GM21576 (cell line): ENCODE measurements around the gene PIGP.
"Not testable (repeated sequence)": the region's sequence is repeated elsewhere in the genome, so short reads cannot be mapped to it uniquely, and the experiment has no call there.

ENCODE experiments used
- ATAC-seq: cut with Tn5 transposase; IDR thresholded peaks from one replicate; pipeline ENCODE4 v1.9.1; 2021; ENCODE audit warnings: mild to moderate bottlenecking, moderate library complexity; ENCODE audit not compliant: unreplicated experiment

PIGP gene

DNA sequence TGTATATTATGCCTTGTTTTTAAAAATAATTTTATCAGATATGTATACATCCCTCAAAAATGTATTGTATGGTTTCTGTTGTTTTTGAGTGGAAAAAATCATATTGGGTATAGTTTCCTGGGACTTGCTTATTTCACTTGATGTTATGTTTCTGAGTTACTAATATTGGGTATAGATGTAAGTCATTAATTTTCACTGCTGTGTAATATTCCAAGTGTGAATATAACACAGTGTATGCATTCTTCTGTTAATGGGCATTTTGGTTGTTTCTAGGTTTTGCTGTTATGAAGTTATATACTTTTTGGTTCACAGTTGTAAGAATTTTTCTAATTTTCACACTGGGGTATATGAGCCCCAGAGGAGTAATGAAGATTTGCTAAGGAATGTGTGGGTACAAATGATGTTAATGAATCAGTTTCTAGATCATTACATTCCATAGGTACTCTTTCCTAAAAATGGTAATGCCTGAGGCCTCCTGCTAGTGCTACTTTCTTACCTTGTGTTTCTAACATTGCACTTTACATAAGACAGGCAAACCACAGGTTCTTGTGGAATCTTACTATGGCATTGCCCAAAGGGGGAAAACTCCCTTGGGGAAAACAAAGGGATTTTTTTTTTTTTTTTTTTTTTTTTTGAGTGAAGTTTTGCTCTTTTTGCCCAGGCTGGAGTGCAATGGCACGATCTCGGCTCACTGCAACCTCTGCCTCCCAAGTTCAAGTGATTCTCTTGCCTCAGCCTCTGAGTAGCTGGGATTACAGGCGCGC lies 3.4 kb upstream of the PIGP start:
- ATAC-seq = no peak

- ATAC-seq = no peak
These were observed 2.4 kb upstream of the PIGP start for GRCh38 chr21:37075214-37075770.

GRCh38 chr21:37074546-37074945 lies 1.7 kb upstream of the PIGP start:
- no peak for ATAC-seq

DNA sequence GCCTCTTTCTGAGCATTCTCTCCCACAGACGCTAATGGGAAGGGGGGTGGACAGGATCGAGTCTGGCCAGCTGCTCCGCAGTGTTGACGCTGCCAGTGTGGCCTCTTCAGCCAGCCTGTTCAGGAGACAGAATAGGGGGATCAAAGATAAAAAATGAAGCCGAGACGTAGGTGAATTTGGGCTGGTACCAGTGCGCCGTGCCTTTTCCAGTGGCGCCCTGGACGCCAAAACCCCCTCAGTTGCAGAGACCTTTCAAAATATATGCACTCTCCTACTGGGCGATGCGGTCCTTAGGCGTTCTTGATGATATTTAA lies 1.3 kb upstream of the PIGP start:
- peak; percentile 2 for ATAC-seq

DNA sequence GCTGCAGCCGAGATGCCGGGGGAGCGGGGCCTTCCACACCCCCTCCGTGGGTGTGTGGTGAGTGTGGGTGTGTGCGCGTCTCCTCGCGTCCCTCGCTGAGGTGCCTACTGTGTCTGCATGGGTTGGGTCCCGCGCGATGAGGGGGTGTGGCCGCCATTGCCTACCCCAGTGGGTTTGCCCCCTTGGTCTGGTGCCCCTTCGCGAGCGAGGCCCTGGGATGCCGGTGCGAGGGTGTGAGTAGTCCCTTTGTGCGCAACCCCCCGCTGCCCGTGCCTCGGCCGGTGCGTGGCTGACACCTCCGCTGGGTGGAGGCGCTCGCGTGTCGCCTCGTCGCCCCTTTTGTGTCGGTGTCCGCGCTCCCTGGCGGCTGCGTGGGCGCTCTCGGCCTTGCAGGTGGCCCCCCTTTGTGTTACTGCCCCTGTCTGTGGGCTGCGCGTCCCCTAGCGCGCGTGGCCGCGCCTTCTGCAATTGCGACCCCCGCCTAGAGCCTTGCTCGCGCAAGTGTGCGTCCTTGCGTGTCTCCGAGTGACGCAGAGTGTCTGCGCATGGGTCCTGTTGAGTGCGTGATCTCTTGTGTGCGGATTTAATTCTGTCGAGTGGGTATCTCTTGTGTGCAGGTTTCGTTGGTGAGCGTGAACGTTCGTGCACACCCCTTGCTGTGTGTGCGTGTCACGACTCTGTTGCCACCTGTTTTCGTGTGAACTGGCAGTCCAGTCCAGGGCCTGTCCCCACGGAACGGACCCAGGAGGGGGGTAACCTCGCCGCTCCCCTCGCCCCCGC lies 736 bp upstream of the PIGP start:
- peak; percentile 25 for ATAC-seq

GRCh38 chr21:37072274-37072987 lies 440 bp downstream of the PIGP start:
- peak; percentile 38 for ATAC-seq

DNA sequence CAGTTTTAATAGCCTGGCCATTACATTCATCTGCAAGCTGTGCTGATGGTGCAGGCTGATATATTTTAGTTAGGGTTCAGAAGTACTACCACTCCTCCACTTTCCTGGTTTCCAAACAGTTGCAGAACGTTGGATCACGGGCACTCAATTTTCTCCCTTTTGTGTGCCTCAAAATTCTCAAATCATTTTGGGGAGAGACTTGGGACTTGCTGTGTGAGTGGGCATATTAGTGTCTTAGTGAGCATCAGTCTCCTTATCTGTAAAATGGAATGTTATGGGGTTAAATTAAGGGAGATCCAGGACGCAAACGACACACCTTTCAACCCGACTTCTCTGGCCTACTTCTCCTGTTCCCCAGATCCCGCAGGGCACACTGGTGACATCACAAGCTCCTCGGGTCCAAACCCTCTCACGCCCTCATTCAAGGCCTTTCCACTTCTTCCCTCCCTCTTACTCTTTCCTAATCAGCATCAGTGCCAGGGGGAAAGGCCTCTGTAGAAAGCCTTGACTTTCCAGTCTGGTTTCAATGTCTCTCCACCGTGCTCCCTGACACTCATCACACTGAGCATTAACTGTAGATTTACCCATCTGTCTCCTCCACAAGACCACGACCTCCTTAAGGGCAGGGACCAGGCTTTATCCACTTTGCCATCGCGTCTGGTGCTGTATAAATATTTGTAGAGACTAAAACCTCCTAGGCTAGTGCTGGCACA lies 1.2 kb downstream of the PIGP start:
- ATAC-seq = no peak

DNA sequence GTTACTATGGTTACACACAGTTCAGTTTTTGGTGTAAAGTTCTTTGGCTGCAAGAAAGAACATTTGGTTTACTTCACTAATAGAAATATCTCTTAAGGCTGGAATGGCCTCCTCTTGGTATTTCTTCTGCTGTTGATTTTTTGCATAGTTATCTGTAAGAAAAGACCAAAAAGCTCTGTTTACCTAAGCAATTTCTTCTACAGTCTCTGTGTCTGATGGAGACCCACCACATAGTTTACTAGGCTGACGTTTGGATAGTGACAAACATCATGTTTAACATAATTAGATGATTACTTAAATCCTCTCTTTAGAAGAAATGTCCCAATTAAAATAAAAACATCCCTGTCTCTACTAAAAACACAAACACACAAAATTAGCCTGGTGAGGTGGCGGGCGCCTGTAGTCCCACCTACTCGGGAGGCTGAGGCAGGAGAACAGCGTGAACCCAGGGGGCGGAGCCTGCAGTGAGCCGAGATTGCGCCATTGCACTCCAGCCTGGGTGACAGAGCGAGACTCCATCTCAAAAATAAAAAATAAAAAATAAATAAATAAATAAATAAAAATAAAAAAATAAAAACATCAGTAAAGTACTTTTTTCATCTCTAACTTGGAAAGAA lies 7.2 kb downstream of the PIGP start:
- ATAC-seq = no peak

DNA sequence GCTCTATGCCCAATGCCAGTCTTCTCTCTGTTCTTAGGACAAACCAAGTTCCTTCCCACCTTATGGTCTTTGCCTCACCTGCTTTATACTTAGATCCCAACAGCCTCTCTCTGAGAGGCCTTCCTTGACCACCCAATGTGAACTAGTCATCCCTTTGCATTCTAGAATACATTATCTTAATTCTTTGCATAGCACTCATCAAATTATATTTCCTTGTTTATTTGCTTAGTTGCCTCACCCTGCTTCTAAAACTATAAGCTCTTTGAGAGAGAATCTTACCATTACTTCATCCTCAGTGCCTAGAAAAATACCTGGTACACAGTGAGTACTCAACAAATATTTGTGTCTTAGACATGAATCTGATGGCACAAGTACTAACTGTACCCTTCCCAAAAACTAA lies 8.0 kb downstream of the PIGP start:
- ATAC-seq = no peak

- ATAC-seq = no peak
These were observed 9.4 kb downstream of the PIGP start for GRCh38 chr21:37063433-37063832.

DNA sequence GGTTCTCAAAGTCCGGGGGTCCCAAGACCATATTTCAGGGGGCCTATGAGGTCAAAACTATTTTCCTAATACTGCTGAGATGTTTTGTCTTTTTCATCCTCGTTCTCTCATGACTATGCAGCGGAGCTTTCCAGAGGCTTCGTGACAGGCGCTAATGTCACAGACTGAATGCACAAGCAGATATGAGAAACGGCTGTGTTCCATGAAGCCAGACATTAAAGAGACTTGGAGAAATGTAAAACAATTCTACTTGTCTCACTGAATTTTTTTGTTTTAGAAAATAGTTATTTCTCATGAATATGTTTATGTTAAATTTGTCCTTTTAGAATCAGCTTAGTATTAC lies 10.3 kb downstream of the PIGP start:
- ATAC-seq = no peak

- ATAC-seq = no peak
These were observed 10.8 kb downstream of the PIGP start for GRCh38 chr21:37061926-37062592.

DNA sequence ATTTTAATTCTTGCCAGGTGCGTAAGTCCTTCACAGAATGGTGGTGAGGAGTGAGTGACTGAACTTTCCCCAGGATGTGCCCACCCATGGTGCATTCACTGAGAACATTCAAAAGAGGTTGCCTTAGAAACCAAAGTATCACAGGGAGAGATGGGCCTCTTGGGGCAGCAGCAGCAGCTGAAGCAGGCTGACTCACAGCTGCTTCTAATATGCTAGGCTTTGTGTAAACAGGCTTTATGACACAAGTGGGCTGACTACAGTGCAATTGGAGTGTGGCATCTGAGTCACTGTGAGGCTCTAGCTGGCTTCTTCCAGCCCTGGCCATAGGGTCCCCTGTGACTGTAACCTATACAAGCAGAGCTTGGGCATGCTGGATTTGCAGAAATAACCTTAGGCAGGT lies 12.6 kb downstream of the PIGP start:
- ATAC-seq = no peak

DNA sequence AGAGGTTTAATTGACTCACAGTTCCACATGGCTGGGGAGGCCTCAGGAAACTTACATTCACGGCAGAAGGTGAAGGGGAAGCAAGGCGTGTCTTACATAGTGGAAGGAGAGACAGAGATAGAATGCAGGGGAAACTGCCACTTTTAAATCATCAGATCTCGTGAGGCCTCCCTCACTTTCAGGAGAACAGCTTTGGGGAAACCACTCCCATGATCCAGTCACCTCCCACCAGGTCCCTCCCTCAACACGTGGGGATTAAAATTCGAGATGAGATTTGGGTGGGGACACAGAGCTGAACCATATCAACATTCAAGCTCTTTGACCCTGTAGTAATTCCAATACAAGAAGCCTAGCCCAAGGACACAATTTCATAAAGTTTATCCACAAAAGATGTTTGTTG lies 13.7 kb downstream of the PIGP start:
- ATAC-seq = no peak

DNA sequence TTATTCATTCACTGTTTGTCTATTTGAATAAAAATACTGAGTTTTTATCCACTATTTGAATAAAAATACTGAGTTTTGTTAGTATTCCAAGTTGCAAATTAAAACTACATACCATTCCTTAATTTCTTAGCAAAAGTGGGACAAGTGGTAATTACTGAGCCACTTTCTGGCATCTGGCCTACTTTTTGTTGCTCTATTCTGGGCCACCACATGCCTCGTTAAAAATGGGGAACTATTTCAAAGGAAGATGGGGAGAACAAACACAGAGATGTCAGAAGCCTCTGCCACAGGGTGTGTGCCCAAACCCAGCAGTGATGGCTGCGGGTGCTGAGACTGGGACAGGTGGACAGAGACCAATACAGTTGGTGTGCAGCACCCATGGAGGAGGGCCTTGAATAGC lies 14.6 kb downstream of the PIGP start:
- ATAC-seq = no peak

DNA sequence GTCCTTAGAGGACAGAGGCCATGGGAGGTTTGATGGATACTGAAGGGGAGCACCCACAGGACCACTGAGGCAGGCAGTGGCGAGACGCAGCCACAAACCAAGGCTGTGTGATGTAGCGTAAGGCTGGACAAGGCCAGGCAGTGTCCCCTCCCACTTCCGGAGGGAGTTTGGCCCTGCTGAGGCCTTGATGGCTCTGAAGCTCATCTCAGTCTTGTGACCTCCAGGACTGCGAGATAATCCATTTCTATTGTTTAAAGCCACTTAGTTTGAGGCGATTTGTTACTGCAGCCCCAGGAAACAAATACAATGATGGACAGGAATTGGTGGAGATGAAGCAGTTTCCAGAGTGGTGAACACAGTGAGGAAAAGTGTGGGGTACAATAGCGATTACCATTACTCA lies 15.3 kb downstream of the PIGP start:
- ATAC-seq = no peak

DNA sequence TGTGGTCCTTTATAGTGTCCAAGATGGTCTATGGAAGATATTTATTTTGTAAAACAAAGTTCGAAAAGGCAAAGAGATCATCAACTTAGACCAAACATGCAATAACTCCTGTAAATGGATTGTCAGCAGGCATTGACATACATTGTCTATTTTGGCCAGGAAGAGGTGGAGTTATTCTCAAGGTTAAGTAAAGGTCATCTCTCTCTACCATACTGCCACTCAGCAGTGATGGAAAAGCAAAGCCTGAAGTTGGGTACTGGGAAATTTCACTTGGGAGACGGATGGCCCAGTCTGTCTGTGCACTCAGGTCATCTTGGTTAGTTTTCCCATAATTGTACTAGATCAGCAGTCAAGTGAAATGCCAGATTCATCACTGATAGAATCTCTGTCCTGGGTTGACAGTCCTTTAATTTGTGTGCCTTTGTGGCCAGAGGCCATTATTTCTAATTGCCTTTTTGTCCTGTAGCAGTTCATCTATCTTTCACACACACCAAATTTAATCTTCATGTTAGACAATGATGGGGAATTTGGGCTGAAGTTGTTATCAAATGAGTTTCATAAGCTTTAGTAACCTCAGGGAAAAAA lies 17.5 kb downstream of the PIGP start:
- no peak for ATAC-seq

GRCh38 chr21:37049741-37050140 lies 23.1 kb downstream of the PIGP start:
- not testable (repeated sequence) for ATAC-seq

DNA sequence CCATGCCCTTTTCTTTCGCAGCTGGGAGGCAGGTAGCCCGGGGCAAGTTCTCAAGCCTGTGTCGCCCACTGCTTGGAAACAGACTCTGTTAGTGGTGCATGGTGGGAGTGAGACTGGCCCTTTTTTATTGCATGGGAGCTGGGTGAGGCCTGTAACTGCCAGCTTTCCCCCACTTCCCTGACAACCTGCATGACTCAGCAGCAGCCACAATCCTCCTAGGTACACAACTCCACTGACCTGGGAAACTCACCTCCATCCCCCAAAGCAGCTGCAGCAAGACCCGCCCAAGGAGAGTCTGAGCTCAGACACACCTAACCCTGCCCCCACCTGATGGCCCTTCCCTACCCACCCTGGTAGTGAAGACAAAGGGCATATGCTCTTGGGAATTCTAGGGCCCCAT lies 25.8 kb downstream of the PIGP start:
- ATAC-seq = no peak

GRCh38 chr21:37045556-37045955 lies 27.3 kb downstream of the PIGP start:
- ATAC-seq = no peak
